Left forelimb (tissue), 1 donor: ENCODE data around the gene STK32C.
A peak's percentile ranks its signal among the peaks of the same experiment; 100 is the strongest.
"Not testable (repeated sequence)": the region's sequence is repeated elsewhere in the genome, so short reads cannot be mapped to it uniquely, and the experiment has no call there.

Experiments used
- DNase-seq: peaks from one replicate; pipeline ENCODE4 v3.0.0-alpha.2; 2018; ENCODE audit warnings: low spot score

Gene STK32C

GRCh38 chr10:132337854-132338253 lies 30.1 kb upstream of the STK32C start:
- DNase-seq: not testable (repeated sequence)

GRCh38 chr10:132336919-132337407 lies 29.2 kb upstream of the STK32C start:
- no peak for DNase-seq

GRCh38 chr10:132336064-132336746 lies 28.5 kb upstream of the STK32C start:
- DNase-seq: no peak

- no peak for DNase-seq
Observed at GRCh38 chr10:132335189-132336063, 27.7 kb upstream of the STK32C start.

GRCh38 chr10:132334631-132335188 lies 27.0 kb upstream of the STK32C start:
- no peak for DNase-seq

GRCh38 chr10:132333386-132333785 lies 25.6 kb upstream of the STK32C start:
- no peak for DNase-seq

- no peak for DNase-seq
Observed at GRCh38 chr10:132332433-132332754, 24.6 kb upstream of the STK32C start.

- DNase-seq: peak; percentile 100
Observed at GRCh38 chr10:132331601-132332432, 24.1 kb upstream of the STK32C start, which contains the start of gene LRRC27. LRRC27 (plus strand) TSS chr10:132332193; CDS start chr10:132333525, 1,332 bp downstream.

- DNase-seq: no peak
Observed at GRCh38 chr10:132330486-132330833, 22.7 kb upstream of the STK32C start.

- no peak for DNase-seq
Observed at GRCh38 chr10:132329565-132330485, 22.1 kb upstream of the STK32C start.

- no peak for DNase-seq
Observed at GRCh38 chr10:132328738-132329137, 21.0 kb upstream of the STK32C start.

GRCh38 chr10:132328106-132328505 lies 20.4 kb upstream of the STK32C start:
- no peak for DNase-seq

GRCh38 chr10:132326925-132327324 lies 19.2 kb upstream of the STK32C start:
- no peak for DNase-seq

GRCh38 chr10:132326344-132326889 lies 18.7 kb upstream of the STK32C start:
- no peak for DNase-seq

- DNase-seq: no peak
Observed at GRCh38 chr10:132324186-132324585, 16.4 kb upstream of the STK32C start.

GRCh38 chr10:132322586-132323048 lies 14.9 kb upstream of the STK32C start:
- DNase-seq: no peak

GRCh38 chr10:132321726-132322125 lies 14.0 kb upstream of the STK32C start:
- no peak for DNase-seq

- DNase-seq: no peak
Observed at GRCh38 chr10:132320654-132321469, 13.1 kb upstream of the STK32C start.

- DNase-seq: no peak
Observed at GRCh38 chr10:132319853-132320653, 12.3 kb upstream of the STK32C start.
